Thyroid gland (tissue), 4 donors: ENCODE measurements around the gene PIP5KL1. TPM values are rescaled to one million over a fixed set of nuclear protein-coding genes. Genes with fewer than 3 reads are reported as not detected.

Experiments used
- DNase-seq, 2 donors: peaks; one replicate each; pipeline ENCODE4 v3.0.0-alpha.2; 2019
- H3K27ac ChIP-seq, 3 donors: fragments of 200-600 bp; sonication (generic); 1 replicate in 2 of 3; 2 replicates in 1 of 3; pipeline ENCODE4 v1.5.1; 2016 to 2019; ENCODE audit warnings: mild to moderate bottlenecking in 1 of 3, moderate library complexity in 1 of 3
- H3K27me3 ChIP-seq: fragments of 200-600 bp; sonication (generic); one replicate; pipeline ENCODE4 v1.5.1; 2019
- H3K36me3 ChIP-seq, 2 donors: fragments of 200-600 bp; sonication (generic); one replicate each; pipeline ENCODE4 v1.5.1; 2016 to 2019
- H3K4me1 ChIP-seq, 2 donors: fragments of 200-600 bp; sonication (generic); one replicate each; pipeline ENCODE4 v1.5.1; 2017 to 2019
- H3K4me3 ChIP-seq, 3 donors: fragments of 200-600 bp; sonication (generic); replicated peaks in 1 of 3; 1 replicate in 2 of 3; 2 replicates in 1 of 3; pipeline ENCODE4 v1.5.1; 2016; ENCODE audit warnings: mild to moderate bottlenecking in 1 of 3
- H3K9me3 ChIP-seq: fragments of 200-600 bp; sonication (generic); one replicate; pipeline ENCODE4 v1.5.1; 2017
- POLR2A ChIP-seq, 2 donors: fragments of 450-650 bp; IDR thresholded peaks; one replicate each; pipeline ENCODE4 v1.6.1; 2017; ENCODE audit warnings: antibody characterized with exemption in 2 of 2, mild to moderate bottlenecking in 2 of 2, moderate library complexity in 1 of 2
- WGBS, 2 donors: methylation state at CpG; one replicate each; pipeline ENCODE4 v1.1.5; 2017; 5-methylcytosine and 5-hydroxymethylcytosine counted together
- intact Hi-C: fragments of 100-400 bp; cut with DNase I; formaldehyde crosslinking; loops from one replicate; pipeline ENCODE4 v1.15.1; 2023
- total RNA-seq, 4 donors: library from RNA; depleted of rRNA; stranded (reverse); fragments of >200 nt; gene quantifications; one replicate each; pipeline ENCODE4 v1.2.3, GENCODE V29; 2016
- TF ChIP-seq, protein P1 (sequence below), 6 experiments: fragments of 200-600 bp in 3 of 6; fragments of 450-650 bp in 3 of 6; sonication (generic) in 3 of 6; IDR thresholded peaks; one replicate each; pipeline ENCODE4 v1.5.1; 2016 to 2019; ENCODE audit warnings: antibody characterized with exemption in 6 of 6, mild to moderate bottlenecking in 2 of 6, inconsistent platforms in 1 of 6, moderate library complexity in 1 of 6

Gene PIP5KL1
- total RNA-seq, 4 donors from 2014 or later = 1.0 to 5.2 (median 1.6) TPM; not detected in 1

DNA sequence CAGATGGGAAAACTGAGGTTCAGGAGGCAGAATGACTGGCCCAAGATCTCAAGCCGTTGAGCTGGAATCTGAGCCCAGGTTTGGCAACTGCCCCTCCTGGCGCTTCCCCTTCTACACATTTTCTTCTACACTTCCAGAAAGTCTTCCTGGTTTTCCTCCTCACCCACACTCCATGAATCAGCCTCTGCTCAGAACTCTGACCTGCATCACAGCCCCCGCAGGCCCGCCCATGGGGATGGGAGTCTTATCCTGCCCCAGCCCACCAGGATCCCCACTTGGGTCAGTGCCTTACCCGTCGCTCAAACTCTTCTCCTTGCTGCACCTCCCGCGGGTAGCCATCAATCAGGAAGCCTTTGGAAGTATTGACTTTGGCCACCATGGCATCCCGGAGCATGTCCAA lies 59.0 kb downstream of the PIP5KL1 start:
- Histone ChIP-seq H3K4me1 (peaks cover 32 to 33% of the 10 kb centered on the region in 2 donors), H3K27ac (no peak overlapping the region), H3K27me3 (no peaks in the 10 kb centered on the region), H3K4me3 (no peak overlapping the region), H3K36me3 (peaks cover 0 to 20% of the 10 kb centered on the region in 2 donors), H3K9me3 (no peaks in the 10 kb centered on the region)
- 86 to 89% methylated on average over 9 of the region's 9 CpGs for WGBS, 2 donors
- intact Hi-C loops = loop anchor here (5.0 kb wide), 1 partner anchor 134 kb away; the partner anchor contains the start of gene TOR2A
- TF ChIP-seq POLR2A (IDR thresholded peaks at IDR 0.05) = no peak
- TF ChIP-seq, protein P1, sequence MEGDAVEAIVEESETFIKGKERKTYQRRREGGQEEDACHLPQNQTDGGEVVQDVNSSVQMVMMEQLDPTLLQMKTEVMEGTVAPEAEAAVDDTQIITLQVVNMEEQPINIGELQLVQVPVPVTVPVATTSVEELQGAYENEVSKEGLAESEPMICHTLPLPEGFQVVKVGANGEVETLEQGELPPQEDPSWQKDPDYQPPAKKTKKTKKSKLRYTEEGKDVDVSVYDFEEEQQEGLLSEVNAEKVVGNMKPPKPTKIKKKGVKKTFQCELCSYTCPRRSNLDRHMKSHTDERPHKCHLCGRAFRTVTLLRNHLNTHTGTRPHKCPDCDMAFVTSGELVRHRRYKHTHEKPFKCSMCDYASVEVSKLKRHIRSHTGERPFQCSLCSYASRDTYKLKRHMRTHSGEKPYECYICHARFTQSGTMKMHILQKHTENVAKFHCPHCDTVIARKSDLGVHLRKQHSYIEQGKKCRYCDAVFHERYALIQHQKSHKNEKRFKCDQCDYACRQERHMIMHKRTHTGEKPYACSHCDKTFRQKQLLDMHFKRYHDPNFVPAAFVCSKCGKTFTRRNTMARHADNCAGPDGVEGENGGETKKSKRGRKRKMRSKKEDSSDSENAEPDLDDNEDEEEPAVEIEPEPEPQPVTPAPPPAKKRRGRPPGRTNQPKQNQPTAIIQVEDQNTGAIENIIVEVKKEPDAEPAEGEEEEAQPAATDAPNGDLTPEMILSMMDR (IDR thresholded peaks at IDR 0.05) = no peak
- DNase-seq = no peak

GRCh38 chr9:127870887-127871286 lies 59.7 kb downstream of the PIP5KL1 start:
- no peak overlapping the region for H3K27ac ChIP-seq
- H3K36me3 ChIP-seq = peaks cover 0 to 20% of the 10 kb centered on the region in 2 donors
- no peak overlapping the region for H3K4me3 ChIP-seq
- 86 to 89% methylated on average over 11 to 12 of the region's 12 CpGs for WGBS, 2 donors
- DNase-seq = no peak
- H3K9me3 ChIP-seq = no peaks in the 10 kb centered on the region
- H3K4me1 ChIP-seq = peaks cover 25 to 27% of the 10 kb centered on the region in 2 donors
- intact Hi-C loops = loop anchor here (5.0 kb wide), 1 partner anchor 134 kb away; the partner anchor contains the start of gene TOR2A
- no peak for TF ChIP-seq POLR2A (IDR thresholded peaks at IDR 0.05)
- TF ChIP-seq, protein P1 (IDR thresholded peaks at IDR 0.05) = no peak
- no peaks in the 10 kb centered on the region for H3K27me3 ChIP-seq

Other genes starting within 250 kb of the PIP5KL1 start
- gene CFAP157, start 223.8 kb downstream of the PIP5KL1 start, total RNA-seq = 1 to 10 TPM in 1 of 4 donors, under 1 TPM in 1, not detected in 2; 0.22 to 3.0 TPM
- gene PTRH1, start 215.1 kb downstream of the PIP5KL1 start, total RNA-seq = 10 to 100 TPM; 24.1 to 64.3 (median 43.4) TPM
- under 1 TPM in 3 of 4 donors, not detected in 1; 0.40 to 0.45 (median 0.44) TPM for gene TTC16, start 214.7 kb downstream of the PIP5KL1 start, total RNA-seq
- 10 to 100 TPM in 3 of 4 donors, 1 to 10 TPM in 1; 8.9 to 23.1 (median 14.2) TPM for gene TOR2A, start 195.5 kb downstream of the PIP5KL1 start, total RNA-seq
- 10 to 100 TPM; 10.0 to 24.9 (median 18.2) TPM for gene SH2D3C, start 152.1 kb downstream of the PIP5KL1 start, total RNA-seq
- gene CDK9, start 144.7 kb downstream of the PIP5KL1 start, total RNA-seq = 10 to 100 TPM; 47.5 to 85.2 (median 78.3) TPM
- 10 to 100 TPM; 58.5 to 78.0 (median 62.1) TPM for gene FPGS, start 127.9 kb downstream of the PIP5KL1 start, total RNA-seq
- 100 to 1,000 TPM in 1 of 4 donors, 10 to 100 TPM in 3; 45.6 to 115 (median 51.1) TPM for gene ENG, start 76.1 kb downstream of the PIP5KL1 start, total RNA-seq
- 10 to 100 TPM; 56.3 to 98.9 (median 86.3) TPM for gene AK1, start 53.1 kb downstream of the PIP5KL1 start, total RNA-seq
- gene ST6GALNAC6, start 31.2 kb downstream of the PIP5KL1 start, total RNA-seq = 100 to 1,000 TPM in 1 of 4 donors, 10 to 100 TPM in 3; 39.2 to 124 (median 50.8) TPM
- gene ST6GALNAC4, start 13.7 kb downstream of the PIP5KL1 start, total RNA-seq = 10 to 100 TPM in 3 of 4 donors, 1 to 10 TPM in 1; 8.9 to 27.4 (median 19.1) TPM
- gene DPM2, start 7.1 kb upstream of the PIP5KL1 start, total RNA-seq = 10 to 100 TPM; 17.3 to 43.3 (median 35.5) TPM
- 10 to 100 TPM; 18.3 to 34.7 (median 24.9) TPM for gene EEIG1, start 50.2 kb upstream of the PIP5KL1 start, total RNA-seq
- 10 to 100 TPM in 2 of 4 donors, 1 to 10 TPM in 2; 5.3 to 17.2 (median 9.4) TPM for gene NAIF1, start 136.5 kb upstream of the PIP5KL1 start, total RNA-seq
- 10 to 100 TPM; 21.9 to 42.0 (median 30.8) TPM for gene SLC25A25, start 137.5 kb upstream of the PIP5KL1 start, total RNA-seq
- 100 to 1,000 TPM in 1 of 4 donors, 10 to 100 TPM in 3; 80.0 to 112 (median 88.4) TPM for gene PTGES2, start 197.0 kb upstream of the PIP5KL1 start, total RNA-seq
- gene LCN2, start 218.7 kb upstream of the PIP5KL1 start, total RNA-seq = 10 to 100 TPM in 1 of 4 donors, 1 to 10 TPM in 2, under 1 TPM in 1; 0.45 to 10.6 (median 2.5) TPM
- gene BBLN, start 229.5 kb upstream of the PIP5KL1 start, total RNA-seq = 100 to 1,000 TPM in 3 of 4 donors, 10 to 100 TPM in 1; 98.1 to 204 (median 172) TPM